Tongue (tissue), 2 donors: ENCODE results near the gene NEUROG2. TPM values are rescaled to one million over a fixed set of nuclear protein-coding genes. Genes with fewer than 3 reads are reported as not detected.
"Not testable (repeated sequence)": the region's sequence is repeated elsewhere in the genome, so short reads cannot be mapped to it uniquely, and the experiment has no call there.

Experiments used
- DNase-seq: peaks from one replicate; pipeline ENCODE4 v3.0.0-alpha.2; 2015
- total RNA-seq: library from RNA; depleted of rRNA; stranded (reverse); fragments of >200 nt; gene quantifications from one replicate; pipeline ENCODE4 v1.2.3, GENCODE V29; 2014

The NEUROG2 gene
- total RNA-seq: not detected

- no peak for DNase-seq
These were observed at the start of gene NEUROG2 for GRCh38 chr4:112516066-112516470. NEUROG2 (minus strand) TSS chr4:112516180; CDS start chr4:112515475, 705 bp downstream.

GRCh38 chr4:112564706-112565270 lies 48.8 kb upstream of the NEUROG2 start:
- no peak for DNase-seq

- no peak for DNase-seq
These were observed 47.6 kb upstream of the NEUROG2 start for GRCh38 chr4:112563431-112564200.

DNA sequence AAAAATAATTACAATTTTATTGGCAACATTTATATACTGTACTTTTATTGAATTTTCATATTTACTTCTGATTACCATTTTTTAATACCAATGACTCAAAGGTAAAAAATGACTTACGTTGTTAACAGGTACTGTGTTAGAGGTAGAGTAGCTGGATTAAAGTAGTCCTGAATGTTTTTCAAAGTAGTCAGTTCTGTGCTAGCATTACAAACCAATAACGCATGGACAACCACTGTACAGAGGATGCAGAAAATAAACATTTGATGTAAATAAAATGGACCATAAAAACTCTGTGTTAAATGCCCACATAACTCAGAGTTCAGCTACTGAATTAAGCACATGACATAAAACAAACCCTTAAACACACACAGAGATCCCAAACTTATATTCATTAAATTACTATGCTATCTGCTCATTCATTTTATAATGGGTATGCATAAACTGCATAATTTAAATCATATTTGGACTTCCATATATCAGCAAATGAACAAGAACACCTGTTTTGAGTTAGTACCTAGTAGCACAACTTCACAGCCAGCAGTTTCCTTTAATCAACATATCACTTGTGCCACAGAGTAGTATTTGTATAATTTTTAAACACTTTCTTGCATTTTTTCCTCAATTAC lies 46.4 kb upstream of the NEUROG2 start:
- no peak for DNase-seq

DNA sequence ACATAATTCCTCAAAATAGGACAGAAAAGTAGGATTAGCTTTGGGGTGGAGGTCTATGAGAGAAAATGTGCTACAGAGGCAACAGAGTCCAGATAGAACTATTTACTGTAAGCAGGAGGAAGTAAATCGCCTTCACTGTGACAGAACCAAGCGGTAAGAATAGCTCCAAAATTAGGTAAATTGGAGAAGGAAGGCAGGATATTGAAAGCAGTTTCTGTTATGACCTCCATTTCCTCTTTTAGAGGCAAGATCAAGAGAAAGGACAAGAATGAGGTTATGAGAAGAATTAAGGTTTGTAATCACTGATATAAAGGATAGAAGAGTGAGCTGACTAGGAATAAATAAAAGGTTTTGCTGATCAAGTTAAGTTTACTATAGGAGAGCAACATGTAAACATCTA lies 44.1 kb upstream of the NEUROG2 start:
- no peak for DNase-seq

DNA sequence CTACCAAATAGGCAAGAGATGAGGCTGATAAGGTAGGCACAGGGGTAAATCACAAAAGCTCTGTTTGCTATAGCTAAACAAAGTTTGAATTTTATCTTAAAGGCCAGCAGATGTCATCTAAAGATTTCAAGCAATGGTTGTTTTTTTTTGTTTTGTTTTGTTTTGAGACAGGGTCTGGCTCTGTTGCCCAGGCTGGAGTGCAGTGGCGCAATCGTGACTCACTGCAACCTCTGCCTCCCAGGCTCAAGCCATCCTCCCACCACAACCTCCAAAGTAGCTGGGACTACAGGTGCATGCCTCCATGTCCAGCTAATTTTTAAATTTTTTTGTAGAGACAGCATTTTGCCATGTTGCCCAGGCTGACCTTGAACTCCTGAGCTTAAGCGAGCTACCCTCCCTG lies 43.1 kb upstream of the NEUROG2 start:
- no peak for DNase-seq

- no peak for DNase-seq
These were observed 41.9 kb upstream of the NEUROG2 start for GRCh38 chr4:112557676-112558411.

DNA sequence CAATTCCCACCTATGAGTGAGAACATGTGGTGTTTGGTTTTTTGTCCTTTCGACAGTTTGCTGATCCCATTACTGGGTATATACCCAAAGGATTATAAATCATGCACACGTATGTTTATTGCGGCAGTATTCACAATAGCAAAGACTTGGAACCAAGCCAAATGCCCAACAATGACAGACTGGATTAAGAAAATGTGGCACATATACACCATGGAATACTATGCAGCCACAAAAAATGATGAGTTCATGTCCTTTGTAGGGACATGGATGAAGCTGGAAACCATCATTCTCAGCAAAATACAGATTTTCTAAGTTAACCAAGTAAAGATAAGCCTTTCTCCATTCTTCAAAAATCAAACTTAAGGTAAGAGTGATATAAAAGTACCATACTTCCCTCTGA lies 38.3 kb upstream of the NEUROG2 start:
- not testable (repeated sequence) for DNase-seq

GRCh38 chr4:112552668-112553067 lies 36.7 kb upstream of the NEUROG2 start:
- DNase-seq: no peak

DNA sequence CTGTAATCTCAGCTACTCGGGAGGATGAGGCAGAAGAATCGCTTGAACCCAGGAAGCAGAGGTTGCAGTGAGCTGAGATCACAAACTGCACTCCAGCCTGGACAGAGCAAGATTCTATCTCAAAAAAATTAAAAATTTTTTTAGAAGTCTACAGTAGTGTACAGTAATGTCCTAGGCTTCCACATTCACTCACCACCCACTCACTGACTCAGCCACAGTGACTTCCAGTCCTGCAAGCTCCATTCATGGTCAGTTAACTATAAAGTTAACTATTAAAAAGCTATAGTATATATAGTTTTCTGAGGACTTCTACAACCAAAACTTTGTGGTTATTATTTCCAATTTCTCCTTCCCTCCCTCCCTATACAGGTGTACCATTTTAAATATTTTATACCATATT lies 34.7 kb upstream of the NEUROG2 start:
- DNase-seq: no peak

GRCh38 chr4:112546476-112546875 lies 30.5 kb upstream of the NEUROG2 start:
- DNase-seq: no peak

DNA sequence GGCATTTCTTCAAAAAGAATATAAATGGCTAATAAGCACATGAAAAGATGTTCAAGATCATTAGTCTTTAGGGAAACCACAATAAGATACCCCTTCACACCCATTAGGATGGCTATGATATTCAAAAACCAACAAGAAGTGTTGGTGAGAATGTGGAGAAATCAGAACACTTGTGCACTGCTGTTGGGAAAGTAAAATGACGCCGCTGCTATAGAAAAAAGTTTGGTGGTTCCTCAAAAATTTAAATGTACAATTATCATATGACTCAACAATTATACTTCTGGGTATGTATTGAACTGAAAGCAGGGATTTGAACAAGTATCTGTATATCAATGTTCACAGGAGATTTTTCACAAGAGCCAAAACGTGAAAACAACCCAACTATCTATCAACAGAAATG lies 29.4 kb upstream of the NEUROG2 start:
- no peak for DNase-seq

- no peak for DNase-seq
These were observed 24.7 kb upstream of the NEUROG2 start for GRCh38 chr4:112540695-112541094.

- DNase-seq: no peak
These were observed 20.1 kb upstream of the NEUROG2 start for GRCh38 chr4:112536123-112536522.

GRCh38 chr4:112532267-112532666 lies 16.3 kb upstream of the NEUROG2 start:
- DNase-seq: no peak

GRCh38 chr4:112531146-112531545 lies 15.2 kb upstream of the NEUROG2 start:
- DNase-seq: no peak

- DNase-seq: no peak
These were observed 10.1 kb upstream of the NEUROG2 start for GRCh38 chr4:112526061-112526460.

DNA sequence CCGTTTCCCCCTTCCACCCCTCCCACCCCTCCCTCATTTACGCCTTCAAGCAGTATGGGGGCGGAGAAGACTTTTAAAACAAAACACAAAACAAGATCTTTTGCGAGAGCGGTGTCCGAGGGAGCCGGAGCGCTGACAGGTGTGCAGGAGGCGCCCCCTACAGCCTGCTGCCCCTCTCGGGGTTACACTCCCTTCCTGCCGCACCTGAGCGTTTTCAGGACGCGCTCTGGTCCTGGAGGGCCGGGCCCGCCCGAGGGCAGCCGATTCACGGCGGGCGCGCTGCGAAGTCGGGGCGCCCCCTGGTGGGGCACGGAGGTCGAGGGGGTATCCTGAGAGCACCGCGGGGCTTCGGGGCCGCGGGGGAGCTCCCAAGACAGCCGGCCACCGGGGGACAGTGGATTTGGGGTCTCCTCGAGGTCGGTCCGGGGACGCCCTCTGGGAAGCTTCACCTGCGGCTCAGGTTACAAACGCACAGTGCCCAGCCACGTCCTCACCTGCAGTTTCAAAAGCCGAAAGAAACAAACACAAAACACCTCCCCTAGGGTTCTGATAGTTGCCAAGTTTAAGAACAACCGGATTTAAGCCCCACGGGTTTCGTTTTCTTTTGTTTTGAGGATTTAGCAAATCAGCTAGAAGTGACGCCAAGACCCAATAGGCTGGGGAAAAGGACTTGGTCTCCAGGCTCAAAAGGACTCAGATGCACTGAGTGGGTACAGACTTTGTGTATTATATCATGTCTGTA lies 8.0 kb upstream of the NEUROG2 start:
- DNase-seq: peak; percentile 69

DNA sequence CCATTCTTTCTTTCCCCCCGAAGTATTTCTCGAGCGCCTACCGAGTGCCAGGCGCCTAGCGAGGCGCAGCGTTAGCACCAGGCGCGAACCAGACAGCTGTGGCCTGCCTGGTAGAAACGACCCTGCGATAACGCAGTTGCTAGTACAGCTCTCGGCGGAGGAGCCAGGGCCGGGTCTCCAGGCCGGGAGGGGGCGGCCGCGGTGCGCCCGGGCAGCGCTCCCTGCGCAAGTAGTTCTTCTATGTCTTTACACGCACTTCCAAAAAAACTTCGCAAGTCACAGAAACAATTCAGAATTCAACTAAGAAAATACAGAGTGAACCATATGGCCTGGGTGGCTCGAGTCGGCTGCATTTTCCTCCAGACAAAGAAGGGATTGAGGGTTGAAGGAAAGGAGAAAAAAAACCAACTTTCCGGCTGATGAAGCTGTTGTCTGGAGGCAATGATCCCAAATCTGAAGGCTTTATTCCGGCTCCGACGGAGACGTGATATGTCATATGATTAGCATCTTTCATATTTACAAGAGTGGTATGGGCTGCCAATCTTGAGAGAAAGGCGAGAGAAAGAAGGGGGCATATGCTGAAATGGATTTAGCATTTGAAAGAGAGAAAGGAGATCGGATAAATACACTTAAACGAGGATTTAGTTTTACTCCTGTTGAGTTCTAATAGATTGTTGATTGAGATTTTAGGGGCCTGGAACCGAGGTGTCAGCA lies 7.2 kb upstream of the NEUROG2 start:
- DNase-seq: peak; percentile 73

DNA sequence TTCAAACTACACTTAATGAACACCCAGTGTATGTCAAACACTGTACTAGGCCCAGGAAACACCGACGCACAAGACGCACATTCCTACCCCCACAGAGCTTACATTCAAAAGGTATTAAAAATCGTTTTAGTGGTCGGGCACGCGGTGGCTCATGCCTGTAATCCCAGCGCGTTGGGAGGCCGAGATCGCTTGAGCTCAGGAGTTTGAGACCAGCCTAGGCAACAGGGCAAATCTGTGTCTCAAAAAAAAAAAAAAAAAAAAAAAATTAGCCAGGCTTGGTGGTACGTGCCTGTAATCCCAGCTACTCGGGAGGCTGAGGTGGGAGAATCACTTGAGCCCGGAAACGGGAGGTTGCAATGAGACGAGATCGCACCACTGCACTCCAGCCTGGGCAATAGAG lies 6.5 kb upstream of the NEUROG2 start:
- DNase-seq: not testable (repeated sequence)
